ENCODE measurements around the gene DLX3. TPM values are rescaled to one million over a fixed set of nuclear protein-coding genes. Genes with fewer than 3 reads are reported as not detected.

Gene DLX3
- total and polyA plus RNA-seq, 4 donors: not detected

DNA sequence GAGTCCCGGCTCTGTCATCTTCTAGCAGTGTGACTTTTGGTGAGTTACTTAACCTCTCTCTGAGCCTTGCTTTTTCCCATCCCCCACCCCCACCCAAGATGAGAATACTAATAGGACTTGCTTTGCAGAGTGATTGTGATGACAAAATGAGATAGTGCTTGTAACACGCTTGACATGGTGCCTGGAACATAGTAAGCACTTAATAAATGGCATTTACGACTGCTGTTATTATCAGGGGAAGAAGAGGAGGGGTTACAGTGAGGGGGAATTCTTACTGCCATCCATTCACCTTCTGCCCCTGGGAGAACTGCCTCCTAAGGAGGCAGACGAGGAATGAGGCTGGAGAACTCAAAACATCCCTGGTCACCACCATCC, 18.2 kb downstream of the DLX3 start:
- H3K36me3 ChIP-seq (ENCODE audit: control insufficient read depth in 4 of 4, insufficient read depth in 3 of 4, low read depth in 1 of 4, low read length in 3 of 4): no peaks in the 10 kb centered on the region
- TF ChIP-seq, protein P1, sequence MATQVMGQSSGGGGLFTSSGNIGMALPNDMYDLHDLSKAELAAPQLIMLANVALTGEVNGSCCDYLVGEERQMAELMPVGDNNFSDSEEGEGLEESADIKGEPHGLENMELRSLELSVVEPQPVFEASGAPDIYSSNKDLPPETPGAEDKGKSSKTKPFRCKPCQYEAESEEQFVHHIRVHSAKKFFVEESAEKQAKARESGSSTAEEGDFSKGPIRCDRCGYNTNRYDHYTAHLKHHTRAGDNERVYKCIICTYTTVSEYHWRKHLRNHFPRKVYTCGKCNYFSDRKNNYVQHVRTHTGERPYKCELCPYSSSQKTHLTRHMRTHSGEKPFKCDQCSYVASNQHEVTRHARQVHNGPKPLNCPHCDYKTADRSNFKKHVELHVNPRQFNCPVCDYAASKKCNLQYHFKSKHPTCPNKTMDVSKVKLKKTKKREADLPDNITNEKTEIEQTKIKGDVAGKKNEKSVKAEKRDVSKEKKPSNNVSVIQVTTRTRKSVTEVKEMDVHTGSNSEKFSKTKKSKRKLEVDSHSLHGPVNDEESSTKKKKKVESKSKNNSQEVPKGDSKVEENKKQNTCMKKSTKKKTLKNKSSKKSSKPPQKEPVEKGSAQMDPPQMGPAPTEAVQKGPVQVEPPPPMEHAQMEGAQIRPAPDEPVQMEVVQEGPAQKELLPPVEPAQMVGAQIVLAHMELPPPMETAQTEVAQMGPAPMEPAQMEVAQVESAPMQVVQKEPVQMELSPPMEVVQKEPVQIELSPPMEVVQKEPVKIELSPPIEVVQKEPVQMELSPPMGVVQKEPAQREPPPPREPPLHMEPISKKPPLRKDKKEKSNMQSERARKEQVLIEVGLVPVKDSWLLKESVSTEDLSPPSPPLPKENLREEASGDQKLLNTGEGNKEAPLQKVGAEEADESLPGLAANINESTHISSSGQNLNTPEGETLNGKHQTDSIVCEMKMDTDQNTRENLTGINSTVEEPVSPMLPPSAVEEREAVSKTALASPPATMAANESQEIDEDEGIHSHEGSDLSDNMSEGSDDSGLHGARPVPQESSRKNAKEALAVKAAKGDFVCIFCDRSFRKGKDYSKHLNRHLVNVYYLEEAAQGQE (IDR thresholded peaks at IDR 0.05): no peak
- TF ChIP-seq HNF4A (conservative IDR thresholded peaks at IDR 0.05) (no peak), SP1 (IDR thresholded peaks at IDR 0.05) (no peak), RXRA (IDR thresholded peaks at IDR 0.05) (no peak), YY1 (IDR thresholded peaks at IDR 0.05) (no peak), FOXA1 (IDR thresholded peaks at IDR 0.05) (no peak), EGR1 (IDR thresholded peaks at IDR 0.05; ENCODE audit: low read depth in 2 of 2) (no peak), NR2F2 (IDR thresholded peaks at IDR 0.05) (no peak)
- TF ChIP-seq, protein P2, sequence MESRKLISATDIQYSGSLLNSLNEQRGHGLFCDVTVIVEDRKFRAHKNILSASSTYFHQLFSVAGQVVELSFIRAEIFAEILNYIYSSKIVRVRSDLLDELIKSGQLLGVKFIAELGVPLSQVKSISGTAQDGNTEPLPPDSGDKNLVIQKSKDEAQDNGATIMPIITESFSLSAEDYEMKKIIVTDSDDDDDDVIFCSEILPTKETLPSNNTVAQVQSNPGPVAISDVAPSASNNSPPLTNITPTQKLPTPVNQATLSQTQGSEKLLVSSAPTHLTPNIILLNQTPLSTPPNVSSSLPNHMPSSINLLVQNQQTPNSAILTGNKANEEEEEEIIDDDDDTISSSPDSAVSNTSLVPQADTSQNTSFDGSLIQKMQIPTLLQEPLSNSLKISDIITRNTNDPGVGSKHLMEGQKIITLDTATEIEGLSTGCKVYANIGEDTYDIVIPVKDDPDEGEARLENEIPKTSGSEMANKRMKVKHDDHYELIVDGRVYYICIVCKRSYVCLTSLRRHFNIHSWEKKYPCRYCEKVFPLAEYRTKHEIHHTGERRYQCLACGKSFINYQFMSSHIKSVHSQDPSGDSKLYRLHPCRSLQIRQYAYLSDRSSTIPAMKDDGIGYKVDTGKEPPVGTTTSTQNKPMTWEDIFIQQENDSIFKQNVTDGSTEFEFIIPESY (IDR thresholded peaks at IDR 0.05): no peak
- TF ChIP-seq, protein P3, sequence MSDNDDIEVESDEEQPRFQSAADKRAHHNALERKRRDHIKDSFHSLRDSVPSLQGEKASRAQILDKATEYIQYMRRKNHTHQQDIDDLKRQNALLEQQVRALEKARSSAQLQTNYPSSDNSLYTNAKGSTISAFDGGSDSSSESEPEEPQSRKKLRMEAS (IDR thresholded peaks at IDR 0.05): no peak
- WGBS: 66% methylated on average over 4 of the region's 4 CpGs
- DNase-seq (ENCODE audit: low spot score): no peak
- H3K4me1 ChIP-seq (ENCODE audit: control insufficient read depth in 4 of 4, insufficient read depth in 4 of 4, low read length in 3 of 4): peaks cover 0 to 8% (median 1%) of the 10 kb centered on the region in 4 donors
- peaks cover 0 to 7% (median 6%) of the 10 kb centered on the region in 4 donors for H3K27me3 ChIP-seq (ENCODE audit: control insufficient read depth in 4 of 4, insufficient read depth in 4 of 4, low read length in 3 of 4)
- H3K9me3 ChIP-seq (ENCODE audit: control insufficient read depth in 4 of 4, low read length in 3 of 4): no peaks in the 10 kb centered on the region
- H3K4me3 ChIP-seq (ENCODE audit: low read depth in 1 of 3, low read length in 3 of 3): no peak overlapping the region
- H3K27ac ChIP-seq (ENCODE audit: low read depth in 1 of 2, low read length in 2 of 2): no peak overlapping the region
- H3K9ac ChIP-seq (ENCODE audit: low read depth in 1 of 2, low read length in 2 of 2): no peak overlapping the region

DNA sequence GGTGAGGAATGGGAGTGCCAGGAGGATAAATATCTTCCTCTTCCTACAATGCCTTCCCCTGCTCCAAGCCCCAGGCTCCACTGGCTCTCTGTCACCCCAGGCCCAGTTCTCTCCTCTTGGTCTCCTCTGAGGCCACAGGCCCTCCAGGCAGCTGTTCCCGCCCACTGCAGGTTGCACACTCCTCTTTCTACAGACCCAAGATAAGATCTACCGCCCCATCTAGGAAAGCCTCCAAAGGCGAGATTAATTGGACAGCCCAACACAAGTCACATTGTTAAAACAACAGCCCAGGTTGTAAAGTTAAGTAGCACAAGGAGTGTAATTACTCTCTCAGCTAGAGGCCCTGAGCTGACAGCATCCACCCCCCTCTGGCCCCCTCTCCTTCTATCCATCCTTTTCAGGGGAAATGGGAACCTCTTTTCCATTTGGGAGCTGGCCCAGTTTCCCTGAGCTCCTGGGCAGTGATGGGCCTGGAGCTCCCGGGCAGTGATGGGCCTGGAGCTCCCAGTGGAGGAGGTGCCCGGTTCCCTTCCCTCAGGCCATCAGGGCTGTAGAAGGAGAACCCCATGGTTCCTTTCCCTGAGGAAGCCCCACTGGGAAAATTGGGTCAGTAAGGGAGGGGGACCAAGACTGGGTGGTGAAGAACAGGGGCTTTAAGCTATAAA, 18.7 kb downstream of the DLX3 start:
- peaks cover 0 to 8% (median 1%) of the 10 kb centered on the region in 4 donors for H3K4me1 ChIP-seq (ENCODE audit: control insufficient read depth in 4 of 4, insufficient read depth in 4 of 4, low read length in 3 of 4)
- H3K27ac ChIP-seq (ENCODE audit: low read depth in 1 of 2, low read length in 2 of 2): no peak overlapping the region
- 76% methylated on average over 5 of the region's 5 CpGs for WGBS
- no peaks in the 10 kb centered on the region for H3K36me3 ChIP-seq (ENCODE audit: control insufficient read depth in 4 of 4, insufficient read depth in 3 of 4, low read depth in 1 of 4, low read length in 3 of 4)
- no peak overlapping the region for H3K9ac ChIP-seq (ENCODE audit: low read depth in 1 of 2, low read length in 2 of 2)
- peaks cover 0 to 8% (median 6%) of the 10 kb centered on the region in 4 donors for H3K27me3 ChIP-seq (ENCODE audit: control insufficient read depth in 4 of 4, insufficient read depth in 4 of 4, low read length in 3 of 4)
- TF ChIP-seq RXRA (IDR thresholded peaks at IDR 0.05): no peak
- no peak for TF ChIP-seq HNF4G (IDR thresholded peaks at IDR 0.05)
- TF ChIP-seq EGR1 (IDR thresholded peaks at IDR 0.05; ENCODE audit: low read depth in 2 of 2): no peak
- no peak for TF ChIP-seq FOXA1 (IDR thresholded peaks at IDR 0.05)
- no peak for TF ChIP-seq HNF4A (conservative IDR thresholded peaks at IDR 0.05)
- TF ChIP-seq RAD21 (IDR thresholded peaks at IDR 0.05): no peak
- TF ChIP-seq, protein P2 (IDR thresholded peaks at IDR 0.05): no peak
- no peak for TF ChIP-seq JUND (IDR thresholded peaks at IDR 0.05)
- TF ChIP-seq, protein P4, sequence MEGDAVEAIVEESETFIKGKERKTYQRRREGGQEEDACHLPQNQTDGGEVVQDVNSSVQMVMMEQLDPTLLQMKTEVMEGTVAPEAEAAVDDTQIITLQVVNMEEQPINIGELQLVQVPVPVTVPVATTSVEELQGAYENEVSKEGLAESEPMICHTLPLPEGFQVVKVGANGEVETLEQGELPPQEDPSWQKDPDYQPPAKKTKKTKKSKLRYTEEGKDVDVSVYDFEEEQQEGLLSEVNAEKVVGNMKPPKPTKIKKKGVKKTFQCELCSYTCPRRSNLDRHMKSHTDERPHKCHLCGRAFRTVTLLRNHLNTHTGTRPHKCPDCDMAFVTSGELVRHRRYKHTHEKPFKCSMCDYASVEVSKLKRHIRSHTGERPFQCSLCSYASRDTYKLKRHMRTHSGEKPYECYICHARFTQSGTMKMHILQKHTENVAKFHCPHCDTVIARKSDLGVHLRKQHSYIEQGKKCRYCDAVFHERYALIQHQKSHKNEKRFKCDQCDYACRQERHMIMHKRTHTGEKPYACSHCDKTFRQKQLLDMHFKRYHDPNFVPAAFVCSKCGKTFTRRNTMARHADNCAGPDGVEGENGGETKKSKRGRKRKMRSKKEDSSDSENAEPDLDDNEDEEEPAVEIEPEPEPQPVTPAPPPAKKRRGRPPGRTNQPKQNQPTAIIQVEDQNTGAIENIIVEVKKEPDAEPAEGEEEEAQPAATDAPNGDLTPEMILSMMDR (IDR thresholded peaks at IDR 0.05; ENCODE audit: low read depth, low read length, missing input control): no peak
- TF ChIP-seq, protein P5, sequence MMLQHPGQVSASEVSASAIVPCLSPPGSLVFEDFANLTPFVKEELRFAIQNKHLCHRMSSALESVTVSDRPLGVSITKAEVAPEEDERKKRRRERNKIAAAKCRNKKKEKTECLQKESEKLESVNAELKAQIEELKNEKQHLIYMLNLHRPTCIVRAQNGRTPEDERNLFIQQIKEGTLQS (IDR thresholded peaks at IDR 0.05): no peak
- TF ChIP-seq NR2F2 (IDR thresholded peaks at IDR 0.05): no peak
- TF ChIP-seq, protein P3 (IDR thresholded peaks at IDR 0.05): no peak
- no peak for TF ChIP-seq GABPA (IDR thresholded peaks at IDR 0.05 in 1 of 2, conservative IDR thresholded peaks at IDR 0.05 in 1 of 2)
- no peak for TF ChIP-seq YY1 (IDR thresholded peaks at IDR 0.05)
- TF ChIP-seq FOXA2 (IDR thresholded peaks at IDR 0.05): no peak
- H3K4me3 ChIP-seq (ENCODE audit: low read depth in 1 of 3, low read length in 3 of 3): no peak overlapping the region
- no peak for DNase-seq (ENCODE audit: low spot score)
- H3K9me3 ChIP-seq (ENCODE audit: control insufficient read depth in 4 of 4, low read length in 3 of 4): no peaks in the 10 kb centered on the region
